H9 (cell line): Measurements from ENCODE around the gene SNCB. TPM values are rescaled to one million over a fixed set of nuclear protein-coding genes. Genes with fewer than 3 reads are reported as not detected.

Source experiments
- DNase-seq: peaks from one replicate; pipeline ENCODE4 v3.0.0-alpha.2; 2017
- H2AFZ ChIP-seq: one replicate; pipeline ENCODE4 v1.6.1; 2013; ENCODE audit warnings: mild to moderate bottlenecking, low read length, control low read depth, moderate library complexity
- H2AK5ac ChIP-seq: 2 replicates; pipeline ENCODE4 v1.6.1; 2013; ENCODE audit warnings: low read length, control low read depth, mixed read lengths; ENCODE audit not compliant: insufficient read length
- H2BK120ac ChIP-seq: one replicate; pipeline ENCODE4 v1.6.1; 2013; ENCODE audit warnings: low read depth, mild to moderate bottlenecking, low read length, control low read depth, inconsistent platforms; ENCODE audit not compliant: poor library complexity, severe bottlenecking
- H2BK12ac ChIP-seq: 2 replicates; pipeline ENCODE4 v1.6.1; 2013; ENCODE audit warnings: low read length, control low read depth, mixed read lengths, low read depth; ENCODE audit not compliant: insufficient read length
- H2BK15ac ChIP-seq: 2 replicates; pipeline ENCODE4 v1.6.1; 2013; ENCODE audit warnings: low read depth, low read length, control low read depth
- H2BK20ac ChIP-seq: one replicate; pipeline ENCODE4 v1.6.1; 2013; ENCODE audit warnings: low read depth, mild to moderate bottlenecking, low read length, control low read depth, inconsistent platforms; ENCODE audit not compliant: poor library complexity, severe bottlenecking
- H2BK5ac ChIP-seq: 2 replicates; pipeline ENCODE4 v1.6.1; 2013; ENCODE audit warnings: low read length, control low read depth, mixed read lengths; ENCODE audit not compliant: insufficient read length
- H3K14ac ChIP-seq: 2 replicates; pipeline ENCODE4 v1.6.1; 2013; ENCODE audit warnings: low read length, control low read depth; ENCODE audit not compliant: insufficient read depth
- H3K18ac ChIP-seq: 2 replicates; pipeline ENCODE4 v1.6.1; 2013; ENCODE audit warnings: low read depth, mild to moderate bottlenecking, mixed read lengths, low read length, control low read depth; ENCODE audit not compliant: insufficient read length
- H3K23ac ChIP-seq: 2 replicates; pipeline ENCODE4 v1.6.1; 2013; ENCODE audit warnings: low read length, control low read depth, mixed read lengths, low read depth; ENCODE audit not compliant: insufficient read length
- H3K23me2 ChIP-seq: 2 replicates; pipeline ENCODE4 v1.6.1; 2013; ENCODE audit warnings: low read depth, mild to moderate bottlenecking, mixed read lengths, low read length, control low read depth; ENCODE audit not compliant: insufficient read length, poor library complexity, severe bottlenecking
- H3K27ac ChIP-seq: 2 replicates; pipeline ENCODE4 v1.5.1; 2013; ENCODE audit warnings: low read length, control low read depth, mixed read lengths, low read depth; ENCODE audit not compliant: insufficient read length
- H3K27me3 ChIP-seq: 2 replicates; pipeline ENCODE4 v1.6.1; 2013; ENCODE audit warnings: low read length, control low read depth, inconsistent platforms; ENCODE audit not compliant: insufficient read depth
- H3K4ac ChIP-seq: 2 replicates; pipeline ENCODE4 v1.6.1; 2013; ENCODE audit warnings: low read depth, mild to moderate bottlenecking, control low read depth, inconsistent platforms, low read length, moderate library complexity
- H3K4me1 ChIP-seq: 2 replicates; pipeline ENCODE4 v1.6.1; 2013; ENCODE audit warnings: low read length, control low read depth, inconsistent platforms; ENCODE audit not compliant: insufficient read depth
- H3K4me2 ChIP-seq: 2 replicates; pipeline ENCODE4 v1.6.1; 2013; ENCODE audit warnings: low read length, control low read depth, mixed read lengths; ENCODE audit not compliant: insufficient read length, insufficient read depth
- H3K56ac ChIP-seq: 2 replicates; pipeline ENCODE4 v1.6.1; 2013; ENCODE audit warnings: low read depth, mild to moderate bottlenecking, mixed read lengths, low read length, control low read depth; ENCODE audit not compliant: insufficient read length
- H3K79me1 ChIP-seq: 2 replicates; pipeline ENCODE4 v1.6.1; 2013; ENCODE audit warnings: low read depth, mild to moderate bottlenecking, moderate library complexity, low read length, control low read depth, inconsistent platforms; ENCODE audit not compliant: insufficient read depth, poor library complexity, severe bottlenecking
- H3K79me2 ChIP-seq: 2 replicates; pipeline ENCODE4 v1.6.1; 2013; ENCODE audit warnings: low read length, control low read depth, inconsistent platforms; ENCODE audit not compliant: insufficient read depth
- H3K9ac ChIP-seq: 2 replicates; pipeline ENCODE4 v1.6.1; 2013; ENCODE audit warnings: low read length, control low read depth, mixed read lengths; ENCODE audit not compliant: insufficient read length; ENCODE audit errors: extremely low read depth
- H3K9me3 ChIP-seq: one replicate; pipeline ENCODE4 v1.6.1; 2013; ENCODE audit warnings: low read depth, low read length, inconsistent platforms; ENCODE audit not compliant: control insufficient read depth
- H3T11ph ChIP-seq: one replicate; pipeline ENCODE4 v1.6.1; 2013; ENCODE audit warnings: mild to moderate bottlenecking, low read length, control low read depth, inconsistent platforms
- H4K20me1 ChIP-seq: one replicate; pipeline ENCODE4 v1.6.1; 2013; ENCODE audit not compliant: control insufficient read depth, insufficient read length, insufficient read depth
- H4K5ac ChIP-seq: 2 replicates; pipeline ENCODE4 v1.6.1; 2013; ENCODE audit warnings: low read depth, mild to moderate bottlenecking, mixed read lengths, low read length, control low read depth; ENCODE audit not compliant: insufficient read length
- H4K8ac ChIP-seq: replicated peaks from 2 replicates; pipeline ENCODE4 v1.6.1; 2013; ENCODE audit warnings: low read length, control low read depth, mixed read lengths, low read depth; ENCODE audit not compliant: insufficient read length
- H4K91ac ChIP-seq: 2 replicates; pipeline ENCODE4 v1.6.1; 2013; ENCODE audit warnings: low read depth, mild to moderate bottlenecking, moderate library complexity, mixed read lengths, low read length, control low read depth; ENCODE audit not compliant: insufficient read length
- H3K27ac Mint-ChIP-seq, 3 experiments: 2 replicates in 2 of 3; 3 replicates in 1 of 3; pipeline ENCODE4 v1.8.0; 2020 to 2021; ENCODE audit warnings: mixed read lengths in 3 of 3, mild to moderate bottlenecking in 1 of 3, moderate library complexity in 1 of 3
- H3K27me3 Mint-ChIP-seq: 2 replicates; pipeline ENCODE4 v1.8.0; 2021; ENCODE audit warnings: low read depth, mild to moderate bottlenecking, moderate library complexity, mixed read lengths
- H3K36me3 Mint-ChIP-seq, 3 experiments: 2 replicates in 2 of 3; 3 replicates in 1 of 3; pipeline ENCODE4 v1.8.0; 2020 to 2021; ENCODE audit warnings: low read depth in 3 of 3, mixed read lengths in 3 of 3; ENCODE audit not compliant: insufficient read depth in 1 of 3
- H3K4me1 Mint-ChIP-seq, 2 experiments: 2 replicates each; pipeline ENCODE4 v1.8.0; 2020; ENCODE audit warnings: mixed read lengths in 2 of 2
- H3K4me3 Mint-ChIP-seq, 2 experiments: 2 replicates in 1 of 2; 3 replicates in 1 of 2; pipeline ENCODE4 v1.8.0; 2020 to 2021; ENCODE audit warnings: mild to moderate bottlenecking in 2 of 2, mixed read lengths in 2 of 2, moderate library complexity in 1 of 2
- H3K9me3 Mint-ChIP-seq, 2 experiments: 2 replicates in 1 of 2; 3 replicates in 1 of 2; pipeline ENCODE4 v1.8.0; 2020; ENCODE audit warnings: mild to moderate bottlenecking in 2 of 2, mixed read lengths in 2 of 2, moderate library complexity in 1 of 2
- WGBS: extraction: QIAGEN DNeasy Blood & Tissue Kit; methylation state at CpG from one replicate; pipeline ENCODE4 v1.1.7; 2013; ENCODE audit warnings: missing lambda C conversion rate, low lambda C conversion rate, mixed read lengths; ENCODE audit not compliant: insufficient read length; ENCODE audit errors: extremely low coverage; 5-methylcytosine and 5-hydroxymethylcytosine counted together
- total RNA-seq: library from RNA; stranded (reverse); gene quantifications from 2 replicates; pipeline ENCODE4 v1.2.1, GENCODE V29; 2021
- TF ChIP-seq, protein P1 (sequence below): fragments of 200-600 bp; sonication (generic); conservative IDR thresholded peaks from 3 replicates; pipeline ENCODE4 v1.8.0; 2021; ENCODE audit warnings: antibody characterized with exemption, mild to moderate bottlenecking

Gene SNCB
- total RNA-seq, 1 experiment from 2014 or later = 3.5 TPM

GRCh38 chr5:176621661-176622079 is 8.7 kb downstream of the SNCB start:
- no CpG with 5 or more reads among the region's 13 CpGs for WGBS
- Histone ChIP-seq H2BK120ac (no peak overlapping the region), H3K79me1 (no peaks in the 10 kb centered on the region), H3K14ac (no peak overlapping the region), H3K23ac (no peak overlapping the region), H3K79me2 (no peaks in the 10 kb centered on the region), H4K20me1 (no peaks in the 10 kb centered on the region), H2BK5ac (no peak overlapping the region), H2AK5ac (no peak overlapping the region), H3K4me2 (no peak overlapping the region), H2BK20ac (no peak overlapping the region), H2BK12ac (no peak overlapping the region), H3K9ac (no peak overlapping the region), H2BK15ac (no peak overlapping the region), H3K27ac (no peak overlapping the region), H4K91ac (no peak overlapping the region), H3K9me3 (no peaks in the 10 kb centered on the region), H3K4me1 (no peaks in the 10 kb centered on the region), H3K27me3 (peaks cover 2% of the 10 kb centered on the region; the same call in 1 of the 2 replicates), H3K23me2 (peaks cover 6% of the 10 kb centered on the region), H2AFZ (no peak overlapping the region), H3K56ac (no peak overlapping the region), H4K5ac (no peak overlapping the region), H3K18ac (no peak overlapping the region), H4K8ac (no peak overlapping the region), H3T11ph (no peak overlapping the region), H3K4ac (no peak overlapping the region)
- Mint-ChIP-seq H3K27me3 (peaks cover 80% of the 10 kb centered on the region), H3K27ac (no peak overlapping the region), H3K36me3 (no peaks in the 10 kb centered on the region; a peak in 1 of 7 replicates), H3K4me3 (no peak overlapping the region), H3K4me1 (peaks cover 6 to 34% of the 10 kb centered on the region in 2 experiments), H3K9me3 (no peaks in the 10 kb centered on the region)
- DNase-seq = no peak
- TF ChIP-seq, protein P1, sequence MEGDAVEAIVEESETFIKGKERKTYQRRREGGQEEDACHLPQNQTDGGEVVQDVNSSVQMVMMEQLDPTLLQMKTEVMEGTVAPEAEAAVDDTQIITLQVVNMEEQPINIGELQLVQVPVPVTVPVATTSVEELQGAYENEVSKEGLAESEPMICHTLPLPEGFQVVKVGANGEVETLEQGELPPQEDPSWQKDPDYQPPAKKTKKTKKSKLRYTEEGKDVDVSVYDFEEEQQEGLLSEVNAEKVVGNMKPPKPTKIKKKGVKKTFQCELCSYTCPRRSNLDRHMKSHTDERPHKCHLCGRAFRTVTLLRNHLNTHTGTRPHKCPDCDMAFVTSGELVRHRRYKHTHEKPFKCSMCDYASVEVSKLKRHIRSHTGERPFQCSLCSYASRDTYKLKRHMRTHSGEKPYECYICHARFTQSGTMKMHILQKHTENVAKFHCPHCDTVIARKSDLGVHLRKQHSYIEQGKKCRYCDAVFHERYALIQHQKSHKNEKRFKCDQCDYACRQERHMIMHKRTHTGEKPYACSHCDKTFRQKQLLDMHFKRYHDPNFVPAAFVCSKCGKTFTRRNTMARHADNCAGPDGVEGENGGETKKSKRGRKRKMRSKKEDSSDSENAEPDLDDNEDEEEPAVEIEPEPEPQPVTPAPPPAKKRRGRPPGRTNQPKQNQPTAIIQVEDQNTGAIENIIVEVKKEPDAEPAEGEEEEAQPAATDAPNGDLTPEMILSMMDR = no peak
